MCF 10A (cell line): ENCODE results near the gene GLRA3. TPM values are rescaled to one million over a fixed set of nuclear protein-coding genes. Genes with fewer than 3 reads are reported as not detected.

Experiments used
- BruUV-seq: library from RNA; stranded (reverse); fragments of 400-500 nt; replicated peaks from 2 replicates; lab custom pipeline; 2021; lab: Mats Ljungman, UMichigan
- CTCF ChIA-PET: fragments of 300-600 bp; sonication (Branson Sonifier 250); formaldehyde crosslinking; extraction: SDS; loops from one replicate; lab custom pipeline; 2021; ENCODE audit warnings: antibody characterized with exemption, inconsistent platforms; lab: Yijun Ruan, JAX
- POLR2A ChIA-PET: fragments of 300-600, 350-650 bp; sonication (Branson Sonifier 250); formaldehyde crosslinking; extraction: SDS; loops from one replicate; lab custom pipeline; 2020; ENCODE audit warnings: antibody characterized with exemption, inconsistent platforms; lab: Yijun Ruan, JAX
- DNase-seq: peaks from one replicate; pipeline ENCODE4 v3.0.0-alpha.2; 2018; ENCODE audit not compliant: unreplicated experiment
- H3K27ac Mint-ChIP-seq: one replicate; pipeline ENCODE4 v1.8.0; 2022; ENCODE audit warnings: mild to moderate bottlenecking, low read depth, mixed read lengths; ENCODE audit not compliant: unreplicated experiment
- H3K27me3 Mint-ChIP-seq: one replicate; pipeline ENCODE4 v1.8.0; 2022; ENCODE audit warnings: mixed read lengths; ENCODE audit not compliant: insufficient read depth, unreplicated experiment
- H3K36me3 Mint-ChIP-seq: one replicate; pipeline ENCODE4 v1.8.0; 2022; ENCODE audit warnings: mild to moderate bottlenecking, moderate library complexity, mixed read lengths; ENCODE audit not compliant: insufficient read depth, unreplicated experiment
- H3K4me1 Mint-ChIP-seq: one replicate; pipeline ENCODE4 v1.8.0; 2022; ENCODE audit warnings: mixed read lengths; ENCODE audit not compliant: insufficient read depth, unreplicated experiment
- H3K4me3 Mint-ChIP-seq: one replicate; pipeline ENCODE4 v1.8.0; 2022; ENCODE audit warnings: mild to moderate bottlenecking, moderate library complexity, mixed read lengths; ENCODE audit not compliant: unreplicated experiment
- H3K9me3 Mint-ChIP-seq: one replicate; pipeline ENCODE4 v1.8.0; 2022; ENCODE audit warnings: mixed read lengths; ENCODE audit not compliant: unreplicated experiment
- CTCF ChIP-seq: fragments of 200-600 bp; IDR thresholded peaks from one replicate; pipeline ENCODE4 v1.8.0; 2022; ENCODE audit warnings: antibody characterized with exemption, mild to moderate bottlenecking; ENCODE audit not compliant: unreplicated experiment
- intact Hi-C: fragments of 100-400 bp; cut with micrococcal nuclease; formaldehyde crosslinking; loops from 2 replicates; pipeline ENCODE4 v1.14.1; 2022
- total RNA-seq: library from RNA; stranded (reverse); gene quantifications from 2 replicates; pipeline ENCODE4 v1.2.3, GENCODE V29; 2022

The GLRA3 gene
- total RNA-seq, 1 experiment from 2014 or later, result not detected

GRCh38 chr4:174739576-174739975, 89.5 kb downstream of the GLRA3 start:
- H3K9me3 Mint-ChIP-seq, result no peaks in the 10 kb centered on the region
- H3K27me3 Mint-ChIP-seq, result no peaks in the 10 kb centered on the region
- CTCF ChIA-PET, result interaction anchor here (0.7 to 0.9 kb wide), 2 partner anchors 24 to 107 kb away, joined by 3 read pairs; no protein-coding TSS in a partner anchor
- H3K36me3 Mint-ChIP-seq, result no peaks in the 10 kb centered on the region
- POLR2A ChIA-PET, result no interaction called here
- no peak for TF ChIP-seq CTCF
- no peaks in the 10 kb centered on the region for H3K4me1 Mint-ChIP-seq
- no peak overlapping the region for H3K27ac Mint-ChIP-seq
- no TSS peak for BruUV-seq
- no peak overlapping the region for H3K4me3 Mint-ChIP-seq
- peak; percentile 10 for DNase-seq
- intact Hi-C loops, result no loop called here

GRCh38 chr4:174734181-174734580, 94.9 kb downstream of the GLRA3 start:
- intact Hi-C loops, result no loop called here
- POLR2A ChIA-PET, result no interaction called here

GRCh38 chr4:174717828-174718227, 111.2 kb downstream of the GLRA3 start:
- no TSS peak for BruUV-seq
- no peak for TF ChIP-seq CTCF
- Mint-ChIP-seq H3K27me3 (no peaks in the 10 kb centered on the region), H3K4me3 (no peak overlapping the region), H3K36me3 (no peaks in the 10 kb centered on the region), H3K9me3 (no peaks in the 10 kb centered on the region), H3K27ac (no peak overlapping the region), H3K4me1 (peaks cover 8% of the 10 kb centered on the region)
- ChIA-PET CTCF (no interaction called here), POLR2A (no interaction called here)
- intact Hi-C loops, result no loop called here
- no peak for DNase-seq

More at GRCh38 chr4:174734181-174734580, 94.9 kb downstream of the GLRA3 start:
- CTCF ChIA-PET, result no interaction called here
- no peak overlapping the region for H3K27ac Mint-ChIP-seq
- DNase-seq, result no peak
- no peak overlapping the region for H3K4me3 Mint-ChIP-seq
- H3K36me3 Mint-ChIP-seq, result no peaks in the 10 kb centered on the region
- TF ChIP-seq CTCF, result no peak
- H3K27me3 Mint-ChIP-seq, result no peaks in the 10 kb centered on the region
- BruUV-seq, result no TSS peak
- no peaks in the 10 kb centered on the region for H3K9me3 Mint-ChIP-seq
- H3K4me1 Mint-ChIP-seq, result no peaks in the 10 kb centered on the region

GRCh38 chr4:174716986-174717770, 111.9 kb downstream of the GLRA3 start:
- Mint-ChIP-seq H3K9me3 (no peaks in the 10 kb centered on the region), H3K36me3 (no peaks in the 10 kb centered on the region), H3K4me3 (no peak overlapping the region), H3K27me3 (no peaks in the 10 kb centered on the region), H3K4me1 (peaks cover 8% of the 10 kb centered on the region), H3K27ac (no peak overlapping the region)
- BruUV-seq, result no TSS peak
- TF ChIP-seq CTCF, result no peak
- DNase-seq, result no peak
- POLR2A ChIA-PET, result no interaction called here
- CTCF ChIA-PET, result interaction anchor here (0.7 kb wide), 2 partner anchors 83 to 895 kb away, joined by 3 read pairs; no protein-coding TSS in a partner anchor
- intact Hi-C loops, result no loop called here
